GM11168 (cell line): ENCODE measurements around the gene PAN2.
"Not testable (repeated sequence)": the region's sequence is repeated elsewhere in the genome, so short reads cannot be mapped to it uniquely, and the experiment has no call there.

Experiments
- in situ Hi-C: fragments of 300-500 bp; cut with MboI; formaldehyde crosslinking; loops from one replicate; pipeline ENCODE4 v1.12.0; 2022; ENCODE audit warnings: low sequenced_read_pairs; ENCODE audit not compliant: unreplicated experiment

PAN2 gene

DNA sequence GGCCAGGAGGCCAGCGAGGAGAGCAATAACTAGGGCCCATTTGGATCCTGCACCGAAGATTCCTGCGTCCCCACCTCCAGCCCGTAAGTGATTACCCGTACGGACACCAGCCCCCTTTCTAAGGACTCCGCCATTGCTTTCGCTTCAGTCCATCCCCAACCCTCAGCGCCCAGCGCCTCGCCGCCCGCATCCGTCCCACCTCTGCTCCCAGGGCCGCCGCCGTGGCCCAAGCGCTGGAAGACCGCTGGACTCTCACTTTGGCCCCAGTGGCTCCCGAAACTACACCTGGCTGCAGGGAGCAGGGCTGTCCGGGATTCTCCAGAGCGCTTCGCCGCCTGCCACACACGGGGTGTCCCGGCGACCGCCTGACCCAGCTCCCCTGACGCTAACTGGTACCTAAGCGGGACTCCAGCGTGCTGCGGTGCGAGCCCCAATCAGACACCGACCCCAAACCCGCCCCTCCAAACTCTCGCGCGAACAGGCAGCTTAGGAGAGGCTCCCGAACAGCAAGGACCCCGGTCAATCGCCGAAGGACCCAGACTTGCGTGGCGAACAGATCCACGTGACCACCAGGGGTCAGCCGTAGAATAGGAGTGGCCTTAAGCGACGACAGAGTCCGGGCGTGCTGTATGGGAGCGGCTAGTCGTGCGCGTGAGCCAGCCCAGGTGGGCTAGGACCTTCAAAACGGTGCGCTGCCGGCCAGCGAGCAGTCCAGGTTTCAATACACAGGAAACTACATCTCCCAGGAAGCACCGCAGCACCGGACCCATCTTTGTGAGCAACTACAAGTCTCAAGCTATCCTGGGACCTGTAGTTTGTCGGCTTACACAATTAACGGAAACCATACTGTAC is 18.0 kb downstream of the PAN2 start, which contains the start of gene CNPY2:
Gene CNPY2, minus strand, starts transcription at position 367 of the 852 bp plus-strand sequence. CDS start 771 bp downstream, outside the sequence.
- in situ Hi-C loops, result no loop called here

DNA sequence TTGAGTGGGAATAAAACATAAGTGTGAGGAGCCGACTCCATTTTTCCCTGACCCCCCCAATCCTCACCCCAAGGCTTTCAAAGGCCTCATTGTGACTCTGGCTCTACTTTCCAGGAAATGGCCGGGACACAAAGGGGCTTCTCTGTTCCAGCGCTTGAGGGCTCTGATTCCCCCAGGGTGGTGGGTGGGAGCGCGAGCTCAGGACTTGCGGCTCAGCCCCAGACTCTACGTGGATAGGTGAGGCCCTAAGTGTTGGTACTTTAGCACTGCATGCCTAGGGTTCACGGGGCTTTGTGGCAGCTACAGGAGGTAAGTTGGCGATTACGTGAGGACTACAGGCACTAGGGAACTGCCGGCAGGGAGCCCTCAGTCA is 18.6 kb downstream of the PAN2 start:
- in situ Hi-C loops, result no loop called here

DNA sequence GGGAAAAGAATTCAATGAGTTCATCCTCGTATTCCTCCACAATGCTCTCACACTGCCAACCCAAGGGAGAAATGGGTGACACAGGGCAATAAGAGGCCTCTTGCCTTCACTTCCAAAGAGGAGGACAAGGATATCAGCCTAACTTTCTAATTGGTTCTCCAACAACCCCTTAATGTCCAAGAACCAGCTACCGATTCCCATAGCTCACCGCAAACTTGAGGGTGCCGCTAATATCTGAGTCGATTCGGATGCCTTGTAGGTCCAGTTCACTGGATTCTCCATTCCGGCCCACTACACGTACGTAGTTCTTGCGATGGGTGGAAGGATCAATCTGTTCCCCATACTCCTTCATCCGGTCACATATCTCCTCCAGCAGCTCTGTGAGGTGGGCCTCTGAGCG is 22.8 kb downstream of the PAN2 start:
- in situ Hi-C loops, result no loop called here

DNA sequence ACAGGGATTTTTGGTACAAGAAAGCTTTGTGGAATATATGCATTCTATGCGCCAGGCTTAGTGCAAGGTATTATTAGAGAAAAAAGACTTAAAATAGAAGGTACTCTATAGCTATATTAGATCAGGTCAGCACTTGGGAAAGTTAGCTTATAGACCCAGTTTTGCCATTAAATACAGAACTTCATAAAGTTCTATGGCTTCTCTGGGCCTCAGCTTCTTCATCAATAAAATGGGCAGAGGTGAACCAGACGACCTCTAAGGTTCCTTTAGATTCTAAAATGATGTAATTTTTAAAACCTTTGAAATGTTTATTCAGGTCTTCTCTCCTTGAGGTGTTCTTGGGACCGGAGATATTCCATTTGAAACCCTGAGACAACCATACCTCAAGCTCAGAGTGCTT is 25.1 kb downstream of the PAN2 start:
- in situ Hi-C loops, result no loop called here

DNA sequence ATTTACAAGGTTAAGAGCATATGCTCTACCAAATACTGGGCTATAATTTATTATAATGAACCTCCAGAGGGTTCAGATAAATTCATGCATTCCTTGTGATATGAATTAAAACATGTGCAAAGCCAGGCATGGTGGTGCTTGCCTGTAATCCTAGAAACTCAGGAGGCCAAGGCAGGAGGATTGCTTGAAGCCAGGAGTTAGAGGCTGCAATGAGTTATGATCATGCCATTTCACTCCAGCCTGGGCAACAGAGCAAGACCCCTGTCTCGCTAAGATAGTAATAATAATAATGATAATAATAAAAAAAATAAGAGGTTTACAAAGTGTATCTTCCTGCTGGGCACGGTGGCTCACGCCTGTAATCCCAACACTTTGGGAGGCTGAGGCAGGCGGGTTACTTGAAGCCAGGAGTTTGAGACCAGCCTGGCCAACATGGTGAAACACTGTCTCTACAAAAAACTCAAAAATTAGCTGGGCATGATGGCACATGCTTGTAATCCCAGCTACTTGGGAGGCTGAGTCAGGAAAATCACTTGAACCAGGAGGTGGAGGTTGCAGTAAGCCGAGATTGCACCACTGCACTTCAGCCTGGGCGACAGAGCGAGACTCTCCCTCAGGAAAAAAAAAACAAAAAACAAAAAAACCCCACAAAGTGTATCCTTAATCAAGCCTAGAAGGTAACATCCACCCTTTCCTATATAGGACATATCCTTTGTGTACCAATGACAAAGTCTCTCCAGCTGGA is 26.4 kb downstream of the PAN2 start:
- in situ Hi-C loops, result no loop called here

DNA sequence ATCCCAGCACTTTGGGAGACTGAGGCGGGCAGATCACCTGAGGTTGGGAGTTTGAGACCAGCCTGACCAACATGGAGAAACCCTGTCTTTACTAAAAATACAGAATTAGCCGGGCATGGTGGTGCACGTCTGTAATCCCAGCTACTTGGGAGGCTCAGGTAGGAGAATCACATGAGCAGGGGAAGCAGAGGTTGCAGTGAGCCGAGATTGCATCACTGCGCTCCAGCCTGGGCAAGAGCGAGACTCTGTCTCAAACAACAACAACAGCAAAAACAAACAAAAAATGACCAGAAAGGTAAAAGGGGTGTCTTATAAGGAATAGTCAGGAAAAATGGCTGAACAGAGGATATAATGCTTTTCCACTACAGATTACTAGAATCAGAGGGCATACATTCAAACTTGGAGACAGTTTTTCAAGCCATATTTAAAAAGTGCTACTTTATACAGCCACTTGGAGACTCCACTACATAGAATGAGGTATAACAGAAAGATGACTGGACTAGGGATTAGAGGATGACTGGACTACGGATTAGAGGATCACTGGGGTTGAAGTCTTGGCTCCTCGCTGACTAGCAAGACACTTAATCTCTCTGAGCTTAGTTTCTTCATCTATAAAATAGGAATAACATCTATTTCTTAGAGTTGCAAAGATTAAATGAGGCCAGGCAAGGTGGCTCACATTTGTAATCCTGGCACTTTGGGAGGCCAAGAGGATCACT is 28.8 kb downstream of the PAN2 start:
- in situ Hi-C loops, result no loop called here

DNA sequence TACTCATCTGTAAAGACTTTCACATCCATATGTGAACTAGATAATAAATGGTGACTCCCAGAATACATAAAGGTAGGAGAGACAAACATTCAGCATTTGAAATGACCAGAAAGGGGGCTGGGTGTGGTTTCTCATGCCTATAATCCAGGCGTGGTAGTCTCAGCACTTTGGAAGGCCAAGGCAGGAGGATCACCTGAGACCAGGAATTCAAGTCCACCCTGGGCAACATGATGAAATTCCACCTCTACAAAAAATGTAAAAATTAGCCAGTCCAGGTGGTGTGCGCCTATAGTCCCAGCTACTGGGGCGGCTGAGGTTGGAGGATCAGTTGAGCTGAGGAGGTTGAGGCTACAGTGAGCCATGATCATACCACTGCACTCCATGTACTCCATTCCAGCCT is 29.5 kb downstream of the PAN2 start:
- in situ Hi-C loops, result no loop called here

DNA sequence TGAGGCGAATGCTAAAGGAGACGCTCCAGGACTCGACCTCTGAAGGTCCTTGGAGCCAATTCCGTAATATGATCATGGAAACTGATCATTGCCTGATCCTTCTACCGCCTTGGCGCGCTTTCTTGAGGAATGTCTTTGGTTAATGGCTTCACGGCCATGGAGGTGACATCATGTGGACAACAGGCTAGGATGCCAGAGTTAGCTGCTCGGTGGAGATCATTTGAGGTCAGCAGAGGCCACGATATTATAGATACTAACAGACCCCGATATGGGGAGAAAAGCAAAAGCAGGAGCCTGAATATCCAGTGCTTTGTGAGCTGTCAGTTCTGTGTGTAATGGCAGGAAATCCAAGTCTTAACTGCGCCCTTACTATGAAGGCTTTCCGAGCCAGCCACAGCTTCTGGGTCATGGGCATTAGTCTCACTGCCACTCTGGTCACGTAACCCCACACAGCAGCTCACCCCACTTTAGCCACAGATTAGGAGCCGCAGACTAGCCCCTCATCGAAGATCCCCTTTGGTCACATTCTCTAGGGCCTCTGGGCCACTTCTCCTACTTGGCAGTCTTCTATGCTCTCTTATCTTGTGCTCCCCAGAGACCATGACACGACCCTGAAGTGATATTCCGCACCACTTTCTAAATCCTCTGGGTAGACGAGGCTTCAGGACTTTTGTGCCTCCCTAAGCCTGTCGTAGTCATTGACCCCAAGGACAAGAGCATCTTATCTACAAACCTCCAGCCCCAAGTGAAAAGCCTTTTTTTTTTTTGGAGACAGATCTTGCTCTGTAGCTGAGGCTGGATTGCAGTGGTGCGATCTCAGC is 32.9 kb downstream of the PAN2 start:
- in situ Hi-C loops, result no loop called here

DNA sequence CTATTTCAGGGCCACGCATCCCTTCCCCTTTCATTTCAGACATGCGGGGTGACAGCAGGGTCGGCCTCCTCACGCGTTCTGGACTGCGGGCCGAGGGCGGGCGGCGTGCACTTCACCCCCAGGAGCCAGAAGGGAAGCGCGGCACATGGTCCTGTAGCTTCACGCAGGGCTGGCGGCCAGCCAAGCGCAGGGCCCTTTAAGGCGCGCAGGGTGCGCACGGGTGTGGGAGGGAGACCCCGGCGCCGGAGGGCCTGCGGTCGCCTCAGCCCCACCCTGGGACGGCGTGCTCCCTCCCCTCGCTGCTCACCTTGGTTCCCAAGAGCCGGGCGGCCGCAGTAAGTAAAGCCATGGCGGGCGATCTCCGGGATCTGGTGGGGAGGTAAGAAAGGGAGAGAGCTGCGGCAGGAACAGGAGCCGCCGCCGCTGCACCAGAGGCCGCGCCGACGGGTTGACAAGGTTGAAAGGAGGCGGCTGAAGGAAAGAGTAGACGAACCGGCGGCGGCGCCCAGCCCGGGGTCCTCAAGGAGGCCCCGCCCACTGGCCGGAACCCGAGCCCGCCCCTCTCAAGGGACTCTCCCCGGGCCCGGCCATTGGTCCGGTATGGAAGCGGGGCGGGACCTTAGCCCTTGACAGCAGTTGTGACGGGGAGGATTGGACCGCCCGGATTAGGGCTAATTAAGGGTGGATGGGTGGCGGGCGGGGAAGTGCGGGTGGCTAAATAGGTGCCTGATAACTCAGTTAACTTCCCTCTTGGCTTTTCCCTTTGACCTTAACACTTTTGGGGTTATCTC is 33.8 kb downstream of the PAN2 start, which contains the start of gene CS:
Gene CS, minus strand, starts transcription at position 478 of the 791 bp plus-strand sequence. Its CDS starts 129 bp downstream, at position 349.
- in situ Hi-C loops, result no loop called here

DNA sequence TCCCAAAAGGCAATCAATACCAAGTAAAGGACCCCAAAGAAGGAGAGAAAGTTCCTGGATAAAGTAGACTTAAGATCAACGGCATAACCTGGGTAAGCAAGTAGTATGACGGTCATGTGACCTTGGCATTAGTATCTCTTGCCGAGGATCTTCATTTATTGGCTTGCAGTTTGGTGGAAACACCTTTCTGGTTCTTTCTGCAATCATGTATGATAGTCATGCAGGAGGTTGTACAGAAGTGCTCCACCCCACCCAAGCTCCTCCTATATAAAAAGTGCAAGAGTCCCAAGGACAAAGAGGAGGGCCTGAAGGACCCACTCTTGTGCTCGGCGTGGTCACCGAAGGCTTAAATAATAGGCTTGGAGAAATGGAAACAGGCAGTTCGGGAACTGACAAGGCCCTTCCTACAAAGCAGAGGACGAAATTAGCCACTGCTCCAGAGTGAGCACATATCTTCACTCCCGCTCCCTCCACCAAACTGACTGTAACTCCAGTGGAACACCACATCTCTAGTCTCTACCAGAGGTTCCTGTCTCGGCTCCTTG is 34.4 kb downstream of the PAN2 start:
- in situ Hi-C loops, result no loop called here

DNA sequence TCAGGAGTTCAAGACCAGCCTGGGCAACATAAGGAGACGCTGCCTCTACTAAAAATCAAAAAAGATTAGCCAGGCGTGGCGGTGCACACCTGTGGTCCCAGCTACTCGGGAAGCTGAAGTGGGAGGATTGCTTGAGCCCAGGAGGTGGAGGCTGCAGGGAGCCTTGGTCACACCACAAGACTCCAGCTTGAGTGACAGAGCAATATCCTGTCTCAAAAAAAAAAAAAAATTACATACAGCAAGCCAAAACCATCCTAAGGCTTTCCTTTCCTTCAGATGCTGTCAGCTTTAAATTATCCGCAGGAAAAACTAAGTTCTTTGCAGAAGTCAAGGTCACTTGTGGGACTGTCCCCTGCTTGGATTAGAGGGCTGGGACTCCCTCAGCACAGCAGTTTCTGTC is 35.0 kb downstream of the PAN2 start:
- in situ Hi-C loops, result no loop called here

DNA sequence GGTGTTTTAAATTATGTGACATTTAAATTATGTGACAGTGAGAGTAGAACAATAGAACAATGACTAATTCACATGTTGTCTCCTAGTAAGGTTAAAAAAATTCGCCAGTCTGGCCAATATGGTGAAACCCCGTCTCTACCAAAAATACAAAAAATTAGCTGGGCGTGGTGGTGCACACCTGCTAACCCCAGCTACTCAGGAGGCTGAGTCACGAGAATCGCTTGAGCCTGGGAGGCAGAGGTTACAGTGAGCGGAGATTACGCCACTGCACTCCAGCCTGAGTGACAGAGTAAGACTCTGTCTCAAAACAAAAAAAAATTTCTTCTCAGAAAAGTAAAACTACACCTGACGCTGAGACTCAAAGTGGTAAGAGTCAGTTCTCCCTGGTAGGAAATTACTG is 36.4 kb downstream of the PAN2 start:
- in situ Hi-C loops, result no loop called here

DNA sequence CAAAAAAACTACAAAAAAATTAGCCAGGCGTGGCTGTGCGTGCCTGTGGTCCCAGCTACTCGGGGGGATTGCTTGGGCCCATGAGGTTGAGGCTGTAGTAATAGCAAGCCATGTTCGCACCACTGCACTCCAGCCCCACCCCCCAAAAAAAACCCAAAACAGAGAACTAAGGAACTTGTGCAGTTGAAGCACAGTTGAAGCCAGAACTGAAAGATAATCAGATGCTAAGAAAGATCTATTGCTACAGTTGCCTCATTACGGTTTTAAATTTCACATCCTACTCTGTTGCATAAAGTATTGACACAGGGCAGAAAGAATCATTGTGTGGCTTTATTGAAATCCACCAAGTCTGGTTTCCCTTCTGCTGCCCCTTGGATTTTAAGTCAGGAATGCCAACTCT is 37.5 kb downstream of the PAN2 start:
- in situ Hi-C loops, result no loop called here

DNA sequence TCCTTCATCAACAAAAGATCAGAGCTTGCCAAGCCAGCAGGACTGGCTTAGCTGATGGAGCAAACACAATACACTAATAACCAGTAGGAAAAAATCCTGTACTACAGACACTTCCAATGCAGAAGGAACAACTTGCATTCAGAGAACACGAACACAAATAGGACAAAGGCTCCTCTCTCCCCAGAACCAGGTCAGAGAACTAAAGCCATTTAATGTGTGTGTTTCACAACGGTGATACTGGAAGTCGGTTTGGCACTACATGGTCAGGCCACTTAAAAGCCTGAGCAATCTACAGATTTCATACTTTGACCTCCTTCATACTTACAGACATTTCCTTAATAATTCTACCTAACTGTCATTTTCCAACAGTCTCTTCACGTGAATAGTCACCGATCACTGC is 40.0 kb downstream of the PAN2 start:
- in situ Hi-C loops, result no loop called here

DNA sequence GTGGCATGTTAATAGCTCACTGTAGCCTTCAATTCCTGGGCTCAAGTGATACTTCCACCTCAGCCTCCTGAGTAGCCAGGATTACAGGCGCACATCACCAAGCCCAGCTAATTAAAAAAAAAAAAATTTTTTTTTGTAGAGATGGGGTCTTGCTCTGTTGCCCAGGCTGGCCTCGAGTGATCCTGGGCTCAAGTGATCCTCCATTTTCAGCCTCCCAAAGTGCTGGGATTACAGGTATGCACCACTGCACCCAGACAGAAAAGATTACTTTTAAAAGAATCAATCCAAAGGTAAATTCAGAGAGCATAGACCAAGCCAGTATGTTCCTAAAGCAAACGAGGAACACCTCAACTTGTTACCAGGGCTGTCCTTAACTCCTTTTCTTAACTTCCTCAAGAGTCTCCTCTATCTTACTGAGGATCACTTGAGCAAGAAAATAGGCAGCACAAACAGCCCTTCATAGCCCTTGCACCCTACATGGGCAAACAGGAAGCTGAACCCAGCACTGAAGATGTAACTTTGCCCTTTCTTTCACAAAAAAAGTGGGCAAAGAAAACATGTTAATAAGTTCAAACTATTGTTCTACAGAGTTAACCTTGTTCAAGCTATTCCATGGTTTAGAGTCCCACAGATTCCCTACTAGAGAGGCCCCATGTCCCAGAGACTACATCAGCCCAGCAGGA is 45.0 kb downstream of the PAN2 start:
- in situ Hi-C loops, result no loop called here

DNA sequence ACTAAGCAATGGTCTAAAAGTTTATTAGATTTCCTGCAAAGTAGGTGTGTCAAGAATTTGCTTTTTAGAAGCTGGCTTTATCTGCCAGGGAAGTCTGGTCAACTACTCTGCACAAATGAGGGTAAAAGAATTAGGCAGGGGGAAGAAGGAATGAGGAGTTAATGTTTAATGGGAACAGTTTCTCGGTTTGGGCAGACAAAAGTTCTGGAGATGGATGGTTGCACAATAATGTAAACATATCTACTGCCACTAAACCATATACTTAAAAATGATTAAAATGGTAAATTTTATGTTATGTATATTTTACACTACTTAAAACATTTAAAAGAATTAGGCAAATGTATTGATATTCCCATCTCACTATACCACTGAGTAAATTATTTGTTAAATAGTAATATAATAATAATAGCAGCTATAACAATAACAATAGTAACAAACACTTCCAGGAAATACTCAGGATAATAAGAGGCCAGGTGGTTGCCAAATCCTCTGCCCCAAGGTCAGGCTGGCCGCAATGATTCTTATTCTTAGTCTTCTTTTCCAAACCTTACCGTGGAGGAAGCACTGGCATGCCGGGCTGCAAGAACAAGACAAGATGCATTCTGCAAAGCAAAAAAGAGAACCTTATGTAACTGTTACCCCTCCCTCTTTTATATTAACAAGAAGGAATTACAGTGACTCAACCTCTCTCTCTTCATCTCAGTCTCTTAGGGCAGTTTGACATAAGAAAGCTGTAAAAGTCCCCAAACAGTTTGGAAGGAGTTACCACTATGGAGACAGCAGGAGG is 47.6 kb downstream of the PAN2 start:
- in situ Hi-C loops, result no loop called here

DNA sequence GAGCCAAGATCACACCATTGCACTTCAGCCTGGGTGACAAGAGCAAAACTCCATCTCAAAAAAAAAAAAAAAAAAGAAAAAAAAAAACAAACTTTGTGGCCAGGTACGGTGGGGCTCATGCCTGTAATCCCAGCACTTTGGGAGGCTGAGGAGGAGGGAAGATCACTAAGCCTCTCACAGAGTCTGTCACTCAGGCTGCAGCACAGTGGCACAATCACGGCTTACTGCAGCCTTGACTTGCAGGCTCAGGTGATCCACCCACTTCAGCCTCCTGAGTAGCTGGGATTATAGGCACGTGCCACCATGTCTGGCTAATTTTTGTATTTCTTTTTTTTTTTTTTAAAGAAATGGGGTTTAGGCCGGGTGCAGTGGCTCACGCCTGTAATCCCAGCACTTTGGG is 49.5 kb downstream of the PAN2 start:
- in situ Hi-C loops, result not testable (repeated sequence)

DNA sequence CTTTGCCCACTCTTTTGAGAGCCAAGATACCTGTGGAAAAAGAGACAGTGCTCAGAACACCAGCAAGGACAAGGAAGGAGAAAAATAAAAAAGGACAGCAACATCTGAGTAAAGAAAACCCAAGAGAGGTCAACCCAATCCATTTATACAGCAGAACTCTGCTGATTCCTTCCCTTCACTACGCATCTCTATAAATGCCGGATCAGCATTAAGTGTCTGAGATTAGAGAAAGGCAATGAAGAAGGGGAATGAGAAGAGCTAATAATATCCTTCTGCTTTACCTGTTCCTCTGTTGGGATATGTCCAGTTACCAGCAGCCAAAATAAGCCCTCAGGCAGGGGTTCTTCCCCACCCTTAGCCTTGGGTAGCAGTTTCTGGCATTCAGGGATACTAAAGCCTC is 51.2 kb downstream of the PAN2 start:
- in situ Hi-C loops, result no loop called here
